GM21526 (cell line): ENCODE data around the gene ATP5MC3.

ENCODE experiments used
- ATAC-seq: cut with Tn5 transposase; IDR thresholded peaks from one replicate; pipeline ENCODE4 v1.9.1; 2021; ENCODE audit warnings: moderate library complexity; ENCODE audit not compliant: unreplicated experiment, low FRiP score

Gene ATP5MC3

GRCh38 chr2:175126661-175127060 lies 54.8 kb downstream of the ATP5MC3 start:
- ATAC-seq = no peak
